Neural crest cell (in vitro differentiated cells): ENCODE data around the gene PPP6R3. TPM values are rescaled to one million over a fixed set of nuclear protein-coding genes. Genes with fewer than 3 reads are reported as not detected.
A peak's percentile ranks its signal among the peaks of the same experiment; 100 is the strongest.

Experiments used
- DNase-seq: peaks from one replicate; pipeline ENCODE4 v3.0.0; 2021; ENCODE audit warnings: low read depth, mixed read lengths, low spot score
- H3K27ac Mint-ChIP-seq: one replicate; pipeline ENCODE4 v1.8.0; 2021; ENCODE audit warnings: mild to moderate bottlenecking, mixed read lengths; ENCODE audit not compliant: unreplicated experiment
- H3K27me3 Mint-ChIP-seq: 2 replicates; pipeline ENCODE4 v1.8.0; 2021; ENCODE audit warnings: low read depth, mild to moderate bottlenecking, mixed read lengths
- H3K36me3 Mint-ChIP-seq: 2 replicates; pipeline ENCODE4 v1.8.0; 2021; ENCODE audit warnings: low read depth, mild to moderate bottlenecking, mixed read lengths
- H3K4me1 Mint-ChIP-seq: 2 replicates; pipeline ENCODE4 v1.8.0; 2021; ENCODE audit warnings: mixed read lengths
- H3K4me3 Mint-ChIP-seq: one replicate; pipeline ENCODE4 v1.8.0; 2021; ENCODE audit warnings: mild to moderate bottlenecking, mixed read lengths
- H3K9me3 Mint-ChIP-seq: 2 replicates; pipeline ENCODE4 v1.8.0; 2021; ENCODE audit warnings: mixed read lengths
- total RNA-seq: library from RNA; stranded (reverse); gene quantifications from 2 replicates; pipeline ENCODE4 v1.2.1, GENCODE V29; 2021
- TF ChIP-seq, protein P1 (sequence below): fragments of 200-600 bp; sonication (generic); conservative IDR thresholded peaks from 2 replicates; pipeline ENCODE4 v1.5.0; 2021; ENCODE audit warnings: antibody characterized with exemption, mild to moderate bottlenecking

PPP6R3 gene
- total RNA-seq, 1 donor from 2014 or later = 111 TPM

DNA sequence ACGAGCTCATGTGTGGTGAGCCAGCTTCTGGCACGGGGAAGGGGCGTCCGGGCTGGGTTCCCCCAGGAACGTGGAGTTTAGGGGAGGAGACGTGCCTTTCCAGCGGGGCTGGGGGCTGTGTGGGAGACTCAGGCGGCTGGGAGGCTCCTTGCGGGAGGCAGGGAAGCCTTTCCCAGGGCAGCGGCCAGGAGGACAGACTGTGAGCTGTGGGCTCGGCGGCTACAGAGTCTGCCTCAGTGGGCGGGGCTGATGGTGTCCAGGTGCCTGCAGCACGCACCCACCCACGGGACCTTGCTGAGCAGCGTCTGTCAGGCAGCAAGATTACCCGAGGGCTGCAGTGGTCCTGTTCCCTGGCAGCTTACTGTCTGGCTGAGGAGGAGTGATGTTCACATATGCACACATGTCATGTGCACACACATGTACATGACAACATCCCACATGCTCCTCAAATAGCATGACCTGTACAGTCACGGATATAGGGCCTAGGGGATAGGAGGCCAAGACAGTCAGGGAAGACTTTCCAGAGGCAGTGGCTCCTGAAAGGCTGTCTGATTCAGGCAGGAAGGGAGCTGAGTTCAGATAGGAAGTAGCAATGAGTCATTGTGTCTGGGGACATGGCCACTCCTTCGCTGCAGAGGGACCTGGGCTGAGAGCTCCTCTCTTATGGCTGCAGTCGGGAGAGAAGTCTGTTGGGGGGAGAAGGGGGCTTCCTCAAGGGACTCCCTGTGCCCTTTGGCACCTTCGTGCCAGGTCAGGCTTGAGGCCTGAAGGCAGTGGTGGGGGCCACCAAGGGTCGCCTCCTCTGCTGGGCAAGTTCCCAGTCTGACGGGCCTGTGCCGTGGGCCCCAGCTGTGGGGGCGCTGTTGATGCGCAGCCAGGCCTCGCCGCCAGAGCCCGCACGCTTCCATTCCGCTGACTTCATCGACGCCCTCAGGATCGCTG is 23.3 kb upstream of the PPP6R3 start:
- Mint-ChIP-seq H3K27ac (peak overlapping the region; percentile 90), H3K4me1 (peaks cover 16% of the 10 kb centered on the region), H3K4me3 (no peak overlapping the region), H3K9me3 (no peaks in the 10 kb centered on the region), H3K27me3 (no peaks in the 10 kb centered on the region), H3K36me3 (no peaks in the 10 kb centered on the region)
- TF ChIP-seq, protein P1, sequence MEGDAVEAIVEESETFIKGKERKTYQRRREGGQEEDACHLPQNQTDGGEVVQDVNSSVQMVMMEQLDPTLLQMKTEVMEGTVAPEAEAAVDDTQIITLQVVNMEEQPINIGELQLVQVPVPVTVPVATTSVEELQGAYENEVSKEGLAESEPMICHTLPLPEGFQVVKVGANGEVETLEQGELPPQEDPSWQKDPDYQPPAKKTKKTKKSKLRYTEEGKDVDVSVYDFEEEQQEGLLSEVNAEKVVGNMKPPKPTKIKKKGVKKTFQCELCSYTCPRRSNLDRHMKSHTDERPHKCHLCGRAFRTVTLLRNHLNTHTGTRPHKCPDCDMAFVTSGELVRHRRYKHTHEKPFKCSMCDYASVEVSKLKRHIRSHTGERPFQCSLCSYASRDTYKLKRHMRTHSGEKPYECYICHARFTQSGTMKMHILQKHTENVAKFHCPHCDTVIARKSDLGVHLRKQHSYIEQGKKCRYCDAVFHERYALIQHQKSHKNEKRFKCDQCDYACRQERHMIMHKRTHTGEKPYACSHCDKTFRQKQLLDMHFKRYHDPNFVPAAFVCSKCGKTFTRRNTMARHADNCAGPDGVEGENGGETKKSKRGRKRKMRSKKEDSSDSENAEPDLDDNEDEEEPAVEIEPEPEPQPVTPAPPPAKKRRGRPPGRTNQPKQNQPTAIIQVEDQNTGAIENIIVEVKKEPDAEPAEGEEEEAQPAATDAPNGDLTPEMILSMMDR = no peak
- no peak for DNase-seq

DNA sequence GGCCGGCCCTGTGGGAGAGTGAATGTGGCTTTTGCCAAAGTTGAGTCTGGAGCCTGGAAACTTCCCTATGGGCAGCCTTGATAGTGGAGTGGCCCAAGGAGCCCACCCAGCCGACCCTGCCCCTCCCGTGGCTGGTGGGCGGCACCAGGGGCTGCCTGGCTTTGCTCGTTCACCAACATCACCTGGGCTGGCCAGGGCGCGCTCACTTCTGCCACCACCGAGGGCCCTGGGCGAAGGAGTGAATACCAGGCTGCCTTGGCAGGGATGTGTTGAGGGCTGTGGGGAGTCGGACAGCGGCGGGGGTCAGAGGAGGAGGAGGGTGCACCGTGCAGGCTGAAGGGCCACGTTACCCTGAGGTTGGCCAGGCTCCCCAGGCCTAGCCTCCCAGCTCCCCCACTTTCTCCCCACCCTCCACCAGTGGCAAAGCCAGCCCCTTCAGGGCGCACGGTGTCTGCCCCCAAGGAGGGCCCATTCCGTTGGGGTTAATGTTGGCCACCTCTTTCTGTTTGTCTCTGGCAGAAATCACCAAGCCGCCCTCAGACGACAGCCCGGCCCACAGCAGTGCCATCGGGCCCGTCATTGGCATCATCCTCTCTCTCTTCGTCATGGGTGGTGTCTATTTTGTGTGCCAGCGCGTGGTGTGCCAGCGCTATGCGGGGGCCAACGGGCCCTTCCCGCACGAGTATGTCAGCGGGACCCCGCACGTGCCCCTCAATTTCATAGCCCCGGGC is 22.5 kb upstream of the PPP6R3 start:
- peaks cover 16% of the 10 kb centered on the region for H3K4me1 Mint-ChIP-seq
- TF ChIP-seq, protein P1 = no peak
- H3K9me3 Mint-ChIP-seq = no peaks in the 10 kb centered on the region
- H3K4me3 Mint-ChIP-seq = no peak overlapping the region
- DNase-seq = no peak
- H3K36me3 Mint-ChIP-seq = no peaks in the 10 kb centered on the region
- no peaks in the 10 kb centered on the region for H3K27me3 Mint-ChIP-seq
- H3K27ac Mint-ChIP-seq = no peak overlapping the region

DNA sequence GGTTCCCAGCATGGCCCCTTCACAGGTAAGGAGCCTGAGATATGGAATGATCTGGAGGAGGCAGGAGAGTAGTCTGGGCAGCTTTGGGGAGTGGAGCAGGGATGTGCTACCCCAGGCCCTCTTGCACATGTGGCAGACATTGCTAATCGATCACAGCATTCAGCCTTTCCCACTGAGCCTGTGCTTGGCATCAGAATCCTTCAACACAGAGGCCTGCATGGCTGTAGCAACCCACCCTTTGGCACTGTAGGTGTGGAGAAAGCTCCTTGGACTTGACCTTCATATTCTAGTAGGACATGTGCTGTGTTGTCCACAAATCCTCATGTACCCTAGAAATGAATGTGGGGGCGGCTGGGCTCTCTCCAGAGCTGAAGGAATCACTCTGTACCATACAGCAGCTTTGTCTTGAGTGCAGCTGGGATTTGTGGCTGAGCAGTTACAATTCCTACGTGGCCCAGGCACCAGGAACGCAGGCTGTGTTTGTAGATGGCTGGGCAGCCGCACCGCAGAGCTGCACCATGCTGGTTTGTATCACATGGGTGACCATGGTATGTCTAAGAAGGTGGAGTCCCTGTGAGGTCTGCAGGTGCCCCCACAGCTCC is 21.8 kb upstream of the PPP6R3 start:
- Mint-ChIP-seq H3K4me3 (no peak overlapping the region), H3K27me3 (no peaks in the 10 kb centered on the region), H3K9me3 (no peaks in the 10 kb centered on the region), H3K36me3 (no peaks in the 10 kb centered on the region), H3K4me1 (peaks cover 16% of the 10 kb centered on the region), H3K27ac (no peak overlapping the region)
- TF ChIP-seq, protein P1 = no peak
- no peak for DNase-seq

DNA sequence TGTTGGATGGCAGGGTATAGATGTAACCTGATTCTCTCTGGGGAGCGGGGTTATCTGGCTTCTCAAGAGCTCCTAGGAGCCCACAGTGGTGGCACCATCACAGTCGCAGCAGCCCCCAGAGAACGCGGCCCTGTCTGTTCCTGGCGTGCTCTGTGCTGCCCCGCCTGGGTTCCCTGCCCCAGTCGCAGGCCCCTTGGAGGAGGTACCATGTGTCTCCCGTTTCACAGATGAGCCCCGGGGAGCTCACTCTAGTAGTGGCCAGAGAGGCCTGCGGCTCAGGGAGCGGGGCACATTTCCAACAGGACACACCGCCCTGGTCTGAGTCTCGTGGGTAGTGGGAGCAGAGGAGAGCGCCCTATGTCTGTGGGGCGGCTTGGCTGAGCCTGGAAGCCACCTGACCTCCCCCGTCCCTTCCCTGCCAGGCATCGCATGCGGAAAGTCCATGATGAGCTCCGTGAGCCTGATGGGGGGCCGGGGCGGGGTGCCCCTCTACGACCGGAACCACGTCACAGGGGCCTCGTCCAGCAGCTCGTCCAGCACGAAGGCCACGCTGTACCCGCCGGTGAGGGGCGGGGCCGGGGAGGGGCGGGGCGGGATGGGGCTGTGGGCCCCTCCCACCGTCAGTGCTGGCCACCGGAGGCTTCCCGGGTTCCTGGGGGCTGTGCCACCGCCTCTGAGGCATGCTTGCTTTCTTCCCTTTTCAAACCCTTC is 21.0 kb upstream of the PPP6R3 start:
- peaks cover 16% of the 10 kb centered on the region for H3K4me1 Mint-ChIP-seq
- TF ChIP-seq, protein P1 = no peak
- H3K4me3 Mint-ChIP-seq = no peak overlapping the region
- H3K36me3 Mint-ChIP-seq = peaks cover 2% of the 10 kb centered on the region
- no peak overlapping the region for H3K27ac Mint-ChIP-seq
- DNase-seq = no peak
- H3K27me3 Mint-ChIP-seq = no peaks in the 10 kb centered on the region
- no peaks in the 10 kb centered on the region for H3K9me3 Mint-ChIP-seq

DNA sequence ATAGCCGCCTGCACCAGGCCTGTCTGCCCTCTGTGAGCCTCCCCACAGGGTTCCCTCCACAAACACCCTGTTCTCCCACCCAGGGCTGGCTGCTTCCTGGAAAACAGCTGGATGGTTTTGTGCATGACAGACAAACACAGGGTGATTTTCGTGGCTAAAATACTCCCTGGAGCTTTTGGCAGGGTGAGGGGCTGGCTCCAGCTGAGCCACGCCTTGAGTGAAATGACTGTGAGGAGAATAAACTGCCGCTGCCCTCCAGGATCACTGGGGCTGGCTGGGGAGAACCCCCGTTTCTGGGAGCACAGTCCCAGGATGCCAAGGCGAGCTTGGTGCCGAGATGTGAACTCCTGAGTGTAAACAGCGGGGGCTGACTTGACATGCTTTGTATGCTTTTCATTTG is 20.3 kb upstream of the PPP6R3 start:
- no peak overlapping the region for H3K4me3 Mint-ChIP-seq
- DNase-seq = no peak
- no peaks in the 10 kb centered on the region for H3K9me3 Mint-ChIP-seq
- peaks cover 16% of the 10 kb centered on the region for H3K4me1 Mint-ChIP-seq
- no peaks in the 10 kb centered on the region for H3K27me3 Mint-ChIP-seq
- no peak overlapping the region for H3K27ac Mint-ChIP-seq
- TF ChIP-seq, protein P1 = no peak
- H3K36me3 Mint-ChIP-seq = peaks cover 2% of the 10 kb centered on the region
